Transverse colon (tissue), 4 donors: ENCODE data around the gene NIT2. TPM values are rescaled to one million over a fixed set of nuclear protein-coding genes. Genes with fewer than 3 reads are reported as not detected.

Experiments used
- DNase-seq: peaks from one replicate; pipeline ENCODE4 v3.0.0-alpha.2; 2019
- H3K27ac ChIP-seq, 4 donors: fragments of 200-600 bp; sonication (generic); 2 replicates each; pipeline ENCODE4 v1.5.1; 2016 to 2018; ENCODE audit warnings: inconsistent platforms in 4 of 4
- H3K27me3 ChIP-seq: fragments of 200-600 bp; sonication (generic); 2 replicates; pipeline ENCODE4 v1.5.1; 2017; ENCODE audit warnings: inconsistent platforms
- H3K36me3 ChIP-seq, 4 donors: fragments of 200-600 bp; sonication (generic); 2 replicates each; pipeline ENCODE4 v1.5.1; 2017 to 2019; ENCODE audit warnings: inconsistent platforms in 4 of 4
- H3K4me1 ChIP-seq, 4 donors: fragments of 200-600 bp; sonication (generic); 2 replicates each; pipeline ENCODE4 v1.5.1; 2017 to 2020; ENCODE audit warnings: inconsistent platforms in 4 of 4
- H3K4me3 ChIP-seq, 4 donors: fragments of 200-600 bp; sonication (generic); 1 replicate in 1 of 4; 2 replicates in 3 of 4; pipeline versions ENCODE4 v1.5.1 to v1.6.1; 2017 to 2019; ENCODE audit warnings: inconsistent platforms in 4 of 4
- H3K9me3 ChIP-seq, 2 donors: fragments of 200-600 bp; sonication (generic); 2 replicates each; pipeline ENCODE4 v1.5.1; 2017 to 2019; ENCODE audit warnings: inconsistent platforms in 2 of 2
- CTCF ChIP-seq, 5 experiments: fragments of 200-600 bp in 3 of 5; fragments of 450-650 bp in 2 of 5; sonication (generic) in 3 of 5; IDR thresholded peaks; 1 replicate in 2 of 5; 2 replicates in 3 of 5; pipeline ENCODE4 v1.5.1; 2016 to 2017; ENCODE audit warnings: antibody characterized with exemption in 5 of 5, inconsistent platforms in 3 of 5, mild to moderate bottlenecking in 2 of 5, moderate library complexity in 1 of 5
- EP300 ChIP-seq: sonication (generic); formaldehyde crosslinking; IDR thresholded peaks from one replicate; pipeline ENCODE4 v1.6.1; 2017; ENCODE audit warnings: antibody characterized with exemption, low read depth
- POLR2A ChIP-seq: fragments of 450-650 bp; IDR thresholded peaks from one replicate; pipeline ENCODE4 v1.6.1; 2016; ENCODE audit warnings: antibody characterized with exemption, mild to moderate bottlenecking, moderate library complexity
- POLR2AphosphoS5 ChIP-seq, 3 donors: sonication (generic); formaldehyde crosslinking; IDR thresholded peaks; one replicate each; pipeline ENCODE4 v1.6.1; 2016; ENCODE audit warnings: antibody characterized with exemption in 3 of 3
- WGBS, 2 donors: methylation state at CpG; one replicate each; pipeline ENCODE4 v1.1.5; 2018; ENCODE audit warnings: low coverage in 1 of 2; 5-methylcytosine and 5-hydroxymethylcytosine counted together
- in situ Hi-C, 4 donors: fragments of 200-750 bp; cut with MboI; loops; one replicate each; pipeline versions ENCODE4 v1.15.0 to v1.15.1; 2017; ENCODE audit warnings: low sequenced_read_pairs in 3 of 4, low pct_ligation_motif_present in 1 of 4, low pct_unique_long_range_greater_than_20kb in 1 of 4
- intact Hi-C: fragments of 100-400 bp; cut with DNase I; formaldehyde crosslinking; loops from one replicate; pipeline ENCODE4 v1.15.1; 2023; ENCODE audit warnings: low total_unique reads
- total RNA-seq, 4 donors: library from RNA; depleted of rRNA; stranded (reverse); fragments of >200 nt; gene quantifications; one replicate each; pipeline ENCODE4 v1.1.0, GENCODE V29; 2016

The NIT2 gene
- total RNA-seq = 10 to 100 TPM; 13.8 to 25.1 (median 18.8) TPM

GRCh38 chr3:100334488-100335351, at the start of gene NIT2:
TSS of gene NIT2 (plus strand) at chr3:100334757. CDS start at chr3:100334792, 35 bp downstream.
- peaks cover 0 to 16% (median 8%) of the 10 kb centered on the region in 4 donors for H3K4me1 ChIP-seq
- peak; percentile 88 for DNase-seq
- intact Hi-C loops = no loop called here
- H3K9me3 ChIP-seq = no peaks in the 10 kb centered on the region
- WGBS, 2 donors = 0 to 1% methylated on average over 9 to 56 of the region's 77 CpGs
- TF ChIP-seq POLR2AphosphoS5 (IDR thresholded peaks at IDR 0.05) (peak in 2 of 3 donors; percentile 45 to 48), CTCF (IDR thresholded peaks at IDR 0.05) (no peak), POLR2A (no peak), EP300 (no peak)
- H3K27me3 ChIP-seq = no peaks in the 10 kb centered on the region
- peak within 1 kb of the TSS; percentile 62 to 92 (median 78) for H3K4me3 ChIP-seq
- in situ Hi-C loops = no loop called here
- H3K27ac ChIP-seq = peak within 1 kb of the TSS; percentile 79 to 91 (median 86)
- peaks cover 0 to 2% (median under 1%) of the 10 kb centered on the region in 4 donors for H3K36me3 ChIP-seq

DNA sequence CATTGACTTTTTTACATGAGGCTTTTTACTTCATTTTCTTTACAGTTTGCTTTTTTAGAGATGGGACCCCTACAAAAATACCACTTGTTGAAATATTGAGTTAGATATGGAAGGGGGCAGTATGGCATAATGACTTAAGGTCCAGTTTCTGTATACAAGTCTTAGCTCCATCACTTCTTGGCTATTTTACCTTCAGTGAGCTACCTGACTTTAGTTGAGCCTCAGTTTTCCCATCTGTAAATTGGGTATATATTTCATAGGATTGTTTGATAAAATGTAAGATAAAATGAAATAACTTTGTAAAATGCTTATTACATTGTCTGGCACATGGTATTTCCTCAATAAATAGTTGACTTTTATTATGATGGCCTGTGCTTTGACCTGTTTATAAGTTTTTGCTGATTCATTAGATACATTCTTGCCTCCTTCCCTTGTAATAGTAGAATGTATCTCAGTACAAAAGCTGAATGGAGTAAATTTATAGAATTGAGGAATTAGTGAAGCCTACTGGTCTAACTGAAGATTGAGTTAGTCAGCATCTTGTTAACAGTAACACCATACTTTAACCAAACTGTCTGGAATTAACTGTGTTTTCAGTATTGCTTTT, 46.2 kb upstream of the NIT2 start:
- no peak for DNase-seq
- intact Hi-C loops = no loop called here
- peaks cover 0 to 47% (median 8%) of the 10 kb centered on the region in 4 donors for H3K36me3 ChIP-seq
- no peaks in the 10 kb centered on the region for H3K4me1 ChIP-seq
- H3K27ac ChIP-seq = no peak overlapping the region
- H3K27me3 ChIP-seq = no peaks in the 10 kb centered on the region
- TF ChIP-seq EP300 = no peak
- H3K4me3 ChIP-seq = no peak overlapping the region
- H3K9me3 ChIP-seq = no peaks in the 10 kb centered on the region
- in situ Hi-C loops = no loop called here

- no peak for DNase-seq
- 64 to 86% methylated on average over 2 of the region's 2 CpGs for whole genome bisulfite sequencing, 2 donors
- intact Hi-C loops = no loop called here
Measured at GRCh38 chr3:100289339-100289738, 45.2 kb upstream of the NIT2 start.

GRCh38 chr3:100295089-100295488, 39.5 kb upstream of the NIT2 start:
- Histone ChIP-seq H3K9me3 (no peaks in the 10 kb centered on the region), H3K36me3 (peaks cover 0 to 71% (median 22%) of the 10 kb centered on the region in 4 donors), H3K27me3 (no peaks in the 10 kb centered on the region), H3K27ac (no peak overlapping the region), H3K4me1 (no peaks in the 10 kb centered on the region), H3K4me3 (no peak overlapping the region)
- intact Hi-C loops = no loop called here
- WGBS, 2 donors = 40 to 69% methylated on average over 1 of the region's 1 CpG
- in situ Hi-C loops = no loop called here
- TF ChIP-seq EP300 (no peak), POLR2AphosphoS5 (IDR thresholded peaks at IDR 0.05) (no peak), POLR2A (no peak), CTCF (IDR thresholded peaks at IDR 0.05) (no peak)
- no peak for DNase-seq

More at GRCh38 chr3:100289339-100289738, 45.2 kb upstream of the NIT2 start:
- no peaks in the 10 kb centered on the region for H3K9me3 ChIP-seq
- H3K36me3 ChIP-seq = peaks cover 0 to 47% (median 8%) of the 10 kb centered on the region in 4 donors
- H3K27me3 ChIP-seq = no peaks in the 10 kb centered on the region
- H3K27ac ChIP-seq = no peak overlapping the region
- no peak for TF ChIP-seq EP300
- no peak for TF ChIP-seq POLR2A
- no peak for TF ChIP-seq CTCF (IDR thresholded peaks at IDR 0.05)
- TF ChIP-seq POLR2AphosphoS5 (IDR thresholded peaks at IDR 0.05) = no peak
- H3K4me3 ChIP-seq = no peak overlapping the region
- in situ Hi-C loops = no loop called here
- H3K4me1 ChIP-seq = no peaks in the 10 kb centered on the region
